Esophagus squamous epithelium (tissue), 4 donors: ENCODE measurements around the gene LRBA.

Source experiments
- CTCF ChIP-seq, 6 experiments: fragments of 450-650 bp in 4 of 6; fragments of 200-600 bp in 2 of 6; sonication (generic) in 2 of 6; IDR thresholded peaks; one replicate each; pipeline ENCODE4 v1.5.1; 2016 to 2019; ENCODE audit warnings: antibody characterized with exemption in 6 of 6, mild to moderate bottlenecking in 4 of 6, moderate library complexity in 4 of 6
- POLR2A ChIP-seq, 4 donors: fragments of 450-650 bp; IDR thresholded peaks; one replicate each; pipeline ENCODE4 v1.6.1; 2017; ENCODE audit warnings: antibody characterized with exemption in 4 of 4, mild to moderate bottlenecking in 4 of 4, moderate library complexity in 3 of 4

DNA sequence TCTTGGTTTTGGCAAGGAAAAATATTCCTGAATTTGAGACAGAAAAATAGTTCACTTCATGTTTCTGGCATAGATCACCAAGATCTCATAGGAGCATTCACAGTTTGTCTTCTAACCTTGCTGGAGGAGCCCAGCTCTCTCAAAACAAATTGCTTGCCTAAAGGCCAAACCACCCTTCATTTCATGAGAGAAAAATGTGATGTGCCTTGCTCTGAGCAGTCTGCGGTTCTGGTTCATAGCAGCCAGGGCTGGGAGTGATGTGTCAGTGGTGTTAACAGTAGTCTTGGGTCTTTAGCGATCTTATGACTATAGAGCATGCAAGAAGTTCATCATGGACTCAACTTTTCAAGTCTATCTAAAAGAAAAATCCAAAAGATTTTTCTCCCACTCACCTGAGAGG, 753.5 kb downstream of the LRBA start:
- TF ChIP-seq CTCF (IDR thresholded peaks at IDR 0.05) (no peak), POLR2A (IDR thresholded peaks at IDR 0.05) (no peak)
